Caco-2 (cell line): ENCODE data around the gene AOPEP. TPM values are rescaled to one million over a fixed set of nuclear protein-coding genes. Genes with fewer than 3 reads are reported as not detected.

ENCODE experiments used
- BruUV-seq: library from RNA; stranded (reverse); fragments of 400-500 nt; replicated peaks from 2 replicates; lab custom pipeline; 2021; lab: Mats Ljungman, UMichigan
- CTCF ChIA-PET: fragments of 300-600 bp; sonication (Branson Sonifier 250); formaldehyde crosslinking; loops from one replicate; lab custom pipeline; 2022; ENCODE audit warnings: antibody characterized with exemption; lab: Charles Lee
- POLR2A ChIA-PET: fragments of 300-600 bp; sonication (Branson Sonifier 250); formaldehyde crosslinking; loops from one replicate; lab custom pipeline; 2022; ENCODE audit warnings: antibody characterized with exemption; lab: Charles Lee
- DNase-seq, 2 experiments: peaks; one replicate each; pipeline versions ENCODE4 v3.0.0 to v3.0.0-alpha.2; 2020 to 2022
- H3K27me3 ChIP-seq: replicated peaks from 2 replicates; pipeline ENCODE4 v1.6.0; 2011; ENCODE audit warnings: low read length; ENCODE audit not compliant: control insufficient read depth, insufficient read depth
- H3K36me3 ChIP-seq: 2 replicates; pipeline ENCODE4 v1.5.1; 2011; ENCODE audit warnings: low read length; ENCODE audit not compliant: control insufficient read depth, insufficient read depth
- H3K4me1 ChIP-seq: fragments of 250-450 bp; sonication (Bioruptor Pico); 2 replicates; pipeline ENCODE4 v1.5.1; 2020; ENCODE audit warnings: mild to moderate bottlenecking
- H3K4me3 ChIP-seq: 2 replicates; pipeline ENCODE4 v1.5.1; 2011; ENCODE audit warnings: low read depth, mild to moderate bottlenecking, control low read depth, low read length
- H3K9me3 ChIP-seq: fragments of 250-450 bp; sonication (Bioruptor Pico); 2 replicates; pipeline ENCODE4 v1.5.1; 2020; ENCODE audit warnings: mild to moderate bottlenecking, moderate library complexity
- H3K27ac Mint-ChIP-seq: one replicate; pipeline ENCODE4 v1.8.0; 2022; ENCODE audit warnings: mixed read lengths; ENCODE audit not compliant: unreplicated experiment
- H3K27me3 Mint-ChIP-seq: one replicate; pipeline ENCODE4 v1.8.0; 2022; ENCODE audit warnings: mixed read lengths; ENCODE audit not compliant: insufficient read depth, unreplicated experiment
- H3K36me3 Mint-ChIP-seq: one replicate; pipeline ENCODE4 v1.8.0; 2022; ENCODE audit warnings: mild to moderate bottlenecking, mixed read lengths; ENCODE audit not compliant: insufficient read depth, unreplicated experiment
- H3K4me1 Mint-ChIP-seq: one replicate; pipeline ENCODE4 v1.8.0; 2022; ENCODE audit warnings: low read depth, mixed read lengths; ENCODE audit not compliant: unreplicated experiment
- H3K4me3 Mint-ChIP-seq: one replicate; pipeline ENCODE4 v1.8.0; 2022; ENCODE audit warnings: mild to moderate bottlenecking, moderate library complexity, mixed read lengths; ENCODE audit not compliant: unreplicated experiment
- H3K9me3 Mint-ChIP-seq: one replicate; pipeline ENCODE4 v1.8.0; 2022; ENCODE audit warnings: mixed read lengths; ENCODE audit not compliant: unreplicated experiment
- CTCF ChIP-seq, 2 experiments: fragments of 200-600 bp in 1 of 2; IDR thresholded peaks; 1 replicate in 1 of 2; 2 replicates in 1 of 2; pipeline versions ENCODE4 v1.5.1 to v1.8.0; 2011 to 2022; ENCODE audit warnings: antibody characterized with exemption in 1 of 2, control low read depth in 1 of 2, inconsistent platforms in 1 of 2, low read depth in 1 of 2, low read length in 1 of 2, mild to moderate bottlenecking in 1 of 2, moderate library complexity in 1 of 2; ENCODE audit not compliant: insufficient read depth in 1 of 2, severe bottlenecking in 1 of 2, unreplicated experiment in 1 of 2
- intact Hi-C: fragments of 100-400 bp; cut with micrococcal nuclease; formaldehyde crosslinking; loops from one replicate; pipeline ENCODE4 v1.10.0; 2022; ENCODE audit not compliant: unreplicated experiment
- total RNA-seq: library from RNA; stranded (reverse); gene quantifications from 2 replicates; pipeline ENCODE4 v1.2.3, GENCODE V29; 2022

AOPEP gene
- total RNA-seq, 1 experiment from 2014 or later = 63.3 TPM

- Histone ChIP-seq H3K36me3 (no peaks in the 10 kb centered on the region), H3K9me3 (no peaks in the 10 kb centered on the region), H3K4me1 (peaks cover 17% of the 10 kb centered on the region), H3K27me3 (no peaks in the 10 kb centered on the region), H3K4me3 (no peak overlapping the region)
- intact Hi-C loops = no loop called here
- H3K4me3 Mint-ChIP-seq = no peak overlapping the region
- H3K27ac Mint-ChIP-seq = no peak overlapping the region
- peaks cover 29% of the 10 kb centered on the region for H3K4me1 Mint-ChIP-seq
- DNase-seq = no peak
- POLR2A ChIA-PET = no interaction called here
- no peaks in the 10 kb centered on the region for H3K9me3 Mint-ChIP-seq
- TF ChIP-seq CTCF (IDR thresholded peaks at IDR 0.05; ENCODE audit: insufficient read depth in 1 of 2, low read depth in 1 of 2, low read length in 1 of 2, severe bottlenecking in 1 of 2, unreplicated experiment in 1 of 2) = no peak
- CTCF ChIA-PET = no interaction called here
- BruUV-seq = no TSS peak
- H3K27me3 Mint-ChIP-seq = no peaks in the 10 kb centered on the region
- peaks cover 6% of the 10 kb centered on the region for H3K36me3 Mint-ChIP-seq
These were observed 222.2 kb downstream of the AOPEP start for GRCh38 chr9:94948567-94949235.

GRCh38 chr9:94949370-94949769 is 222.9 kb downstream of the AOPEP start:
- no peak for TF ChIP-seq CTCF (IDR thresholded peaks at IDR 0.05; ENCODE audit: insufficient read depth in 1 of 2, low read depth in 1 of 2, low read length in 1 of 2, severe bottlenecking in 1 of 2, unreplicated experiment in 1 of 2)
- H3K9me3 Mint-ChIP-seq = no peaks in the 10 kb centered on the region
- DNase-seq = no peak
- H3K27me3 Mint-ChIP-seq = no peaks in the 10 kb centered on the region
- no peaks in the 10 kb centered on the region for H3K36me3 ChIP-seq
- H3K36me3 Mint-ChIP-seq = peaks cover 6% of the 10 kb centered on the region
- no peaks in the 10 kb centered on the region for H3K27me3 ChIP-seq
- intact Hi-C loops = no loop called here
- peaks cover 17% of the 10 kb centered on the region for H3K4me1 ChIP-seq
- ChIA-PET CTCF (no interaction called here), POLR2A (no interaction called here)
- no TSS peak for BruUV-seq
- no peak overlapping the region for H3K4me3 ChIP-seq
- no peak overlapping the region for H3K27ac Mint-ChIP-seq
- no peak overlapping the region for H3K4me3 Mint-ChIP-seq
- no peaks in the 10 kb centered on the region for H3K9me3 ChIP-seq
- H3K4me1 Mint-ChIP-seq = peaks cover 29% of the 10 kb centered on the region

- no peaks in the 10 kb centered on the region for H3K9me3 Mint-ChIP-seq
- H3K4me3 ChIP-seq = no peak overlapping the region
- peak in 1 of 2 experiments; percentile 22 for DNase-seq
- H3K4me3 Mint-ChIP-seq = no peak overlapping the region
- intact Hi-C loops = no loop called here
- no peaks in the 10 kb centered on the region for H3K36me3 ChIP-seq
- ChIA-PET POLR2A (no interaction called here), CTCF (interaction anchor here (0.6 kb wide), 1 partner anchor 121 kb away, joined by 3 read pairs; no protein-coding TSS in a partner anchor)
- no peak for TF ChIP-seq CTCF (IDR thresholded peaks at IDR 0.05; ENCODE audit: insufficient read depth in 1 of 2, low read depth in 1 of 2, low read length in 1 of 2, severe bottlenecking in 1 of 2, unreplicated experiment in 1 of 2)
- H3K27me3 Mint-ChIP-seq = no peaks in the 10 kb centered on the region
- no peaks in the 10 kb centered on the region for H3K27me3 ChIP-seq
- H3K27ac Mint-ChIP-seq = no peak overlapping the region
- peaks cover 17% of the 10 kb centered on the region for H3K4me1 ChIP-seq
- H3K4me1 Mint-ChIP-seq = peaks cover 29% of the 10 kb centered on the region
- no peaks in the 10 kb centered on the region for H3K9me3 ChIP-seq
- peaks cover 6% of the 10 kb centered on the region for H3K36me3 Mint-ChIP-seq
- no TSS peak for BruUV-seq
These were observed 223.6 kb downstream of the AOPEP start for GRCh38 chr9:94950040-94950578.
